ENCODE measurements around the gene NRGN.
"Not testable (repeated sequence)": the region's sequence is repeated elsewhere in the genome, so short reads cannot be mapped to it uniquely, and the experiment has no call there.

NRGN gene

GRCh38 chr11:124759266-124760204 is 19.8 kb downstream of the NRGN start:
- DNase-seq, result no peak

GRCh38 chr11:124760205-124760652 is 20.5 kb downstream of the NRGN start:
- no peak for DNase-seq

- no peak for DNase-seq
Observed at GRCh38 chr11:124760806-124761205, 21.1 kb downstream of the NRGN start.

GRCh38 chr11:124761301-124762104 is 21.8 kb downstream of the NRGN start:
- no peak for DNase-seq

- DNase-seq, result no peak
Observed at GRCh38 chr11:124762105-124762623, 22.4 kb downstream of the NRGN start, which contains the start of gene ESAM. Gene ESAM (minus strand): TSS chr11:124762290. CDS start chr11:124762154, 136 bp downstream.

GRCh38 chr11:124762624-124763155 is 22.9 kb downstream of the NRGN start:
- DNase-seq, result no peak

- DNase-seq, result peak; percentile 57
Observed at GRCh38 chr11:124763156-124763947, 23.6 kb downstream of the NRGN start.

DNA sequence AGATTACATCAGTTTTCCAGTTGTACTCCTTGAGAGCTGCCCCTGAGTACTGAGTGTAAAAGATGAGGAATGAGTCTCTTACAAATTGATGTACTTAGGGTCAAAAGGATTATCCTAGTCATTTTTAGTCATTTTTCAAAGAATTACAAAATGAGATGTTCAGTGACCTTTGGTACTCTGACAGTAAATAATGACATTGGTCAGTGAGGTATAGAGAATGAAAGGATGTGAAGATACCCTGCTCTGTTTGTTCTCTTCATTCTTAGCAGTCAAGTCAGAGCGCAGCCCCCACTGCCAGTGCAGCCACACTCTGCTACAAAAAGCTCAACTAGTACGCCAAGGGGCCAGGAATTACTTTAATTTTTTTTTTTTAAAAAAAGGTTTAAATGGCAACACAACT is 26.4 kb downstream of the NRGN start:
- no peak for DNase-seq

DNA sequence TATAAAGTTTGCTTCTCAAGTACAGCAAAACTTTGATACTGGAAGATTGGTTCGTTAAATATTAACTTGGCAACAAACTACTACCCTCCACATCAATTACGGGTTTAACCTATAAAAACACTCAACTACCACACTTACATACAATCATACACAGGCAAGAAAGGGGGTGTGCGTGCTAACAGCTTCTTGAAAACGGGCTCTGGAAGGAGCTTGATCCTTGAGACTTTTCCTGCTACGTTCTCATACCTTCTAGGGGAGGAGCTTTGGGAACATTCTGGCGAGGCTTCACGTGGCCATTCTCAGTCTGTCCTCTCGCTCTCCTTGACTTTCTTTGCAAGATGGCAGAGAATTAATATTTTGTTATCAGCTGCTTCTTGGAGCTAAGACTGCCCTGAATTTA is 29.2 kb downstream of the NRGN start:
- no peak for DNase-seq

DNA sequence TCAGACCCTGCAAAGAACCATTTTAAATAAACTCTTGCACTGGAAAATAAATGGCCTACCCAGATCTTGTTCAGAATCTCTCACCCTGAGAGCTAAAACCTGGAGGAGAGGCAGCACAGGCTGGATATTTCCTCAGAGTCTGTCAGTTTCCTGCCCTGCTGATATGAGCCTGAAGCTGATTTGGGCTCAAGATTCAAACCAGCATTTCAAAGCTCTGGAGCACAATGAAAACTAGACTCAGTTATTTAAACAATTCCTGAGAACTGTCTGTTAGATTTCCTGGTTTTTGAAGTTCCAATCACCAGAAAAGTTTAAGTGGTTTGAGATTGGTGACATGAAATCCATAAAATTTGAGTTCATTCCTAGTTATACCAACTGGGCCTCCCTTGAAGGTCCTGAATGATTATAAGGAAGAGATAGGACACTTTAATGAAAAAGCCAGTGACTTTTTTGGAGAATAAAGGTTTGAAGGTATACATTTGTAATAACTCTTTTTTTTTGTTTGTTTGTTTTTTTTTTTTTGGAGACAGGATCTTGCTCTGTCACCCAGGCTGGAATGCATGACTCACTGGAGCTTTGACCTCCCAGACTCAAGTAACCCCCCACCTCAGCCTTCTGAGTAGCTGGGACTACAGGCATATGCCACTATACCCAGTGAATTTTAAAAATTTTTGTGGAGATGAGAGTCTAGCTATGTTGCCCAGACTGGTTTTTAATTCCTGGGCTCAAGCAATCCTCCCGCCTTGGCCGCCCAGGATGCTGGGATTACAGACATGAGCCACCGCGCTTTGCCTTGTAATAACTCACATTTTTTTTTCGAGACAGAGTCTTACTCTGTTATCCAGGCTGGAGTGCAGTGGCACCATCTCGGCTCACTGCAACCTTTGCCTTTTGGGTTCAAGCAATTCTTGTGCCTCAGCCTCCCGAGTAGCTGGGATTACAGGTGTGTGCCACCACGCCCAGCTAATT is 30.3 kb downstream of the NRGN start:
- DNase-seq, result peak; percentile 72

- DNase-seq, result not testable (repeated sequence)
Observed at GRCh38 chr11:124770959-124771358, 31.2 kb downstream of the NRGN start.

- DNase-seq, result no peak
Observed at GRCh38 chr11:124776865-124777645, 37.3 kb downstream of the NRGN start.

DNA sequence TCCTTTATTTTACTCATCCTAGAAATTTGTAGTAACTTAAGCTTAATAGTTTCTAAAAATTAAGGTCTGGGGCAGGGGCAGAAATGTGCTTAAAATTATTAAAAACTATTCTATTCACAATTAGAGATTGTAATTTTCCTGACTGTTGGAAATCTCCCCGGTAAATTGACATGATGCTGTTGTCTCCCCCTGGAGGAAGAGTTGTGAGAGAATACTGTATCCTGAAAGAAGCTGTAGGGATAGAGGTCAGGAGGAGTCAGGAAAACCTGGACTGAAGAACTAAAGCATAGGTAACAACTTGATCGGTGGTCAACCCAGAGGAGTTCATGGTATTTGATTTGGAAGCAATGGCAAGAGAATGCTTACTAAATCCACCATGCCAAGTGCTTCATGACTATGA is 38.5 kb downstream of the NRGN start:
- DNase-seq, result no peak

DNA sequence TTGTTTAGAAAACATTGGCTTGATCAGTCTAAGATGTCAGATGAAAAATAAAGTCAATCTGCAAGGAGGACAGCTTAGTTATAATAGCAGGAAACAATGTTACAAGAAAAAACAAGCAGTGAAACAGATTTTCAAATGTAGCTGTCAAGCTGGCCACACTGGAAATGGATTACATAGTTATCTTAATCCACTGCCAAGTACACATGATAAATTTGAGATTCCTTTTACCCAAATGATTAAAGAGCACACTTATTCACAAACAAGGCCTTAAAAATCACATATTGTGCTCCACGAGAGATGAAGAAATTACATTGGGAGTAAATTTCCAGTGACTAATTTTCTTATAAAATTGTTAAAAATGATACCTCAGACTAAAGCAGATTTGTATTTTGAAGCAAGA is 39.8 kb downstream of the NRGN start:
- no peak for DNase-seq

- DNase-seq, result no peak
Observed at GRCh38 chr11:124783002-124783401, 43.3 kb downstream of the NRGN start.

- DNase-seq, result no peak
Observed at GRCh38 chr11:124784051-124784450, 44.3 kb downstream of the NRGN start.

DNA sequence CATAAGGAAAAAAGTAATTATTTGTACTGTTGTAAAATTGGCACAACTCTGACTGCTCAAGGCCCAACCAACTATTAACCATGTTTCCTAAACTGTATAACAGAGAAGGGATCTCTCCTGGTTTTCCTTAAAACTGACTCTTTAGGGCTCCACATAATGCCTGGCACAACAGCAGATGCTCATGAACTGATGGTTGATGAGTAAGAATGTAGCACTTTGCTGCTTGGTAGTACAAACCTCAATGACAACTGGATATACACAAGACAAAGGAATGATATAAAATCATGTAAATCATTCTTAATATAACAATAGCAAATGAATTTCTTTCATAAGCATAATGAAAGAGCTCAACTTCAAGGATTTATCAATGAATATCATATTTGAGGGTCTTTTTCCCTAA is 48.8 kb downstream of the NRGN start:
- no peak for DNase-seq

DNA sequence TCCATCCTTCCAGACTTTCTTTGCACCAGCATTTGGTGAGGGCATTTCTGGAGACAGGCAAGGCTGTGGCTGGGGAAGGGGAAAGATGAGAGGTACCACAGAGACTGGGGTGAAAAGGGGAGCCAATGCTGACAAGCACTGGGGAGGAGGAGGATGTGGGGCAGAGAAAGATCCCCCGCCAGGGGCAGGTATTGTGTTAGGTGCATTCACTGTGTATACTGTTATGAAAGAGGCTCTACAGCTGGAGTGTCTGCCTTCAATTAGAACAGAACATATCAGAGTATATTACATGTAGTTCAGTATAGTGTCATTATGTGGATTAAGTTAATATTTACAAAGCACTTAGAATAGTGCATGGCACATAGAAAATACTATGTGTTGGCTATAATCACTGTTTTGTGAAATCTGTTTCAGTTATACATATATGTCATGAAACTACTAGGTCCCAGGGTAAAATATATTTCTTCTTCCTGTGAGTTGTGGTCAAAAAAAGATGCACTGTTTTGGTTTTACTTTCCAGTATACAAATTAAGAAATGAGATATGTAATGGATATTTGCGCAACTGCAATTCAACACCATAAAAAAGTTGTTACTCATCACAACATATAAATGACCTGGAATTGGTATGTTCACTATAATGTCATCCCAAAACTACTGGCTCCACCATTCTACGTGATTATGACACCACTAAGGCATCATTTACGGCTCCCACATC is 52.0 kb downstream of the NRGN start:
- no peak for DNase-seq

DNA sequence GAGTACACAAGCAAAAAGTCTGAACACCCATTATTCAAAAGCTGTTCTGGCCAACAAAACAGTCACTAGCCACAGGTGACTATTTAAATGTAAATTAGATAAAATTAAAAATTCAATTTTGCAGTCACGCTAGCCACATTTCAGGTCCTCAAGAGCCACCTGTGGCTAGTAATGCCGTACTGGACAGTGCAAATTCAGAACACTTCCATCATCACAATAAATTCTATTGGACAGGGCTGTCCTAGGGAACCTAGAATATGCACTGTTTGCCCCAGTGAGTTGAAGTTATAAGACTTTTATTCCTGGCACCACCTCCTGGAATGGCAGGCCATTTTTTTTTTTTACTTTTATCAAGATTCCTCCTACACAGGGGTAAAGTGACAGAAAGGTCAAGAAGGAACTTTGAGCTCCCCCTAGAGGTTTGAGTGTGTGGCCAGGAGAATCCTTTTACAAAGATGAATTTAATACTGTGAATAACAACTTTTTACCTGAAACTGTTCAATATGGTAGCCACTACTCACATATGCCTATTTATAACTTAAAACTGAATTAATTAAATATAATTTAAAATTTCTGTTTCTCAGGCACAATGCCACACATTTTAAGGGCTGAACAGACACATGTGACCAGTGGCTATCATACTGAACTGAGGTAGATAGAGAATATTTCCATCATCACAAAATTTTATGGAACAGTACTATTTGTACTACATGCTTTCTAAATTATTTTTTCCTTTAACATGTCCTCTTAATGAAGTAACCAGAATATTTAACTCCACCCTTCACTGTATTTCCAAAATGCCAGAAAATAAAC is 53.9 kb downstream of the NRGN start:
- peak; percentile 22 for DNase-seq
